Measurements from ENCODE around the gene SCGB1A1. TPM values are rescaled to one million over a fixed set of nuclear protein-coding genes. Genes with fewer than 3 reads are reported as not detected.

Gene SCGB1A1
- total and polyA plus RNA-seq, 7 donors = 0.35 TPM; not detected in 6

- no peaks in the 10 kb centered on the region for H3K9me3 ChIP-seq
- no peak overlapping the region for H3K4me3 ChIP-seq
- H3K36me3 ChIP-seq (ENCODE audit: insufficient read depth in 1 of 2, low read depth in 1 of 2) = peaks cover 0 to 12% of the 10 kb centered on the region in 2 donors
- intact Hi-C loops (cut with DNase I) = loop anchor here in 1 of 2 donors (10.0 kb wide), 1 partner anchor 477 kb away; no protein-coding TSS in a partner anchor
- no peak for TF ChIP-seq CTCF (IDR thresholded peaks at IDR 0.05)
- H3K27me3 ChIP-seq (ENCODE audit: insufficient read depth in 3 of 3, low read length in 2 of 3) = no peaks in the 10 kb centered on the region
- DNase-seq (no peak), ATAC-seq (no peak)
- H3K27ac ChIP-seq = no peak overlapping the region
- 89 to 91% (median 91%) methylated on average over 3 of the region's 3 CpGs for WGBS, 3 donors
- H3K4me1 ChIP-seq = no peaks in the 10 kb centered on the region
Measured at GRCh38 chr11:62387381-62387780, 31.5 kb upstream of the SCGB1A1 start.

GRCh38 chr11:62388999-62389398 is 29.8 kb upstream of the SCGB1A1 start:
- no peaks in the 10 kb centered on the region for H3K9me3 ChIP-seq
- H3K27ac ChIP-seq = no peak overlapping the region
- no peaks in the 10 kb centered on the region for H3K4me1 ChIP-seq
- H3K36me3 ChIP-seq (ENCODE audit: insufficient read depth in 1 of 2, low read depth in 1 of 2) = peaks cover 0 to 12% of the 10 kb centered on the region in 2 donors
- no peak overlapping the region for H3K4me3 ChIP-seq
- H3K27me3 ChIP-seq (ENCODE audit: insufficient read depth in 3 of 3, low read length in 2 of 3) = no peaks in the 10 kb centered on the region
- intact Hi-C loops (cut with DNase I) = loop anchor here in 1 of 2 donors (10.0 kb wide), 1 partner anchor 476 kb away; no protein-coding TSS in a partner anchor
- DNase-seq = no peak
- ATAC-seq = no peak
- no peak for TF ChIP-seq CTCF (IDR thresholded peaks at IDR 0.05)
- 78 to 84% (median 84%) methylated on average over 11 of the region's 11 CpGs for WGBS, 3 donors

- H3K36me3 ChIP-seq (ENCODE audit: insufficient read depth in 1 of 2, low read depth in 1 of 2) = peaks cover 0 to 12% of the 10 kb centered on the region in 2 donors
- no peak for ATAC-seq
- no peaks in the 10 kb centered on the region for H3K9me3 ChIP-seq
- peaks cover 2% of the 10 kb centered on the region for H3K4me1 ChIP-seq
- intact Hi-C loops (cut with DNase I) = loop anchor here in 1 of 2 donors (10.0 kb wide), 2 partner anchors 305 to 475 kb away; no protein-coding TSS in a partner anchor
- no peaks in the 10 kb centered on the region for H3K27me3 ChIP-seq (ENCODE audit: insufficient read depth in 3 of 3, low read length in 2 of 3)
- no peak overlapping the region for H3K4me3 ChIP-seq
- no peak for TF ChIP-seq CTCF (IDR thresholded peaks at IDR 0.05)
- 72 to 74% (median 73%) methylated on average over 5 of the region's 5 CpGs for WGBS, 3 donors
- no peak for DNase-seq
- no peak overlapping the region for H3K27ac ChIP-seq
Measured at GRCh38 chr11:62390237-62390636, 28.6 kb upstream of the SCGB1A1 start.

GRCh38 chr11:62390722-62391121 is 28.1 kb upstream of the SCGB1A1 start:
- H3K27ac ChIP-seq = no peak overlapping the region
- no peak for TF ChIP-seq CTCF (IDR thresholded peaks at IDR 0.05)
- H3K4me1 ChIP-seq = peaks cover 4% of the 10 kb centered on the region
- 64 to 100% (median 98%) methylated on average over 1 of the region's 1 CpG for WGBS, 3 donors
- ATAC-seq (no peak), DNase-seq (no peak)
- no peaks in the 10 kb centered on the region for H3K9me3 ChIP-seq
- H3K27me3 ChIP-seq (ENCODE audit: insufficient read depth in 3 of 3, low read length in 2 of 3) = no peaks in the 10 kb centered on the region
- H3K36me3 ChIP-seq (ENCODE audit: insufficient read depth in 1 of 2, low read depth in 1 of 2) = peaks cover 0 to 12% of the 10 kb centered on the region in 2 donors
- no peak overlapping the region for H3K4me3 ChIP-seq
- intact Hi-C loops (cut with DNase I) = loop anchor here in 1 of 2 donors (10.0 kb wide), 2 partner anchors 304 to 474 kb away; no protein-coding TSS in a partner anchor

Measured in psoas muscle (tissue), 8 donors.